Loucy (cell line): ENCODE measurements around the gene TLE5.
"Not testable (repeated sequence)": the region's sequence is repeated elsewhere in the genome, so short reads cannot be mapped to it uniquely, and the experiment has no call there.

Experiments used
- H2AFZ ChIP-seq: fragments of 200-600 bp; sonication (generic); 2 replicates; pipeline ENCODE4 v1.6.0; 2016; ENCODE audit warnings: antibody characterized with exemption, mild to moderate bottlenecking, low read length, moderate library complexity
- H3F3A ChIP-seq: fragments of 200-600 bp; 2 replicates; pipeline ENCODE4 v1.6.0; 2016; ENCODE audit warnings: antibody characterized with exemption, low read depth, mild to moderate bottlenecking
- H3K27me3 ChIP-seq: fragments of 200-600 bp; sonication (generic); 2 replicates; pipeline ENCODE4 v1.6.1; 2014; ENCODE audit warnings: low read length, mild to moderate bottlenecking; ENCODE audit not compliant: insufficient read depth, poor library complexity, severe bottlenecking
- H3K36me3 ChIP-seq: fragments of 200-600 bp; sonication (generic); 2 replicates; pipeline ENCODE4 v1.6.1; 2016; ENCODE audit warnings: low read length; ENCODE audit not compliant: insufficient read depth
- H3K4me1 ChIP-seq: fragments of 200-600 bp; sonication (generic); 2 replicates; pipeline ENCODE4 v1.5.1; 2014; ENCODE audit warnings: low read length, mild to moderate bottlenecking; ENCODE audit not compliant: insufficient read depth, poor library complexity, severe bottlenecking
- H3K4me2 ChIP-seq: fragments of 200-600 bp; sonication (generic); 2 replicates; pipeline ENCODE4 v1.6.0; 2014; ENCODE audit warnings: antibody characterized with exemption, low read length, low read depth, mild to moderate bottlenecking; ENCODE audit not compliant: poor library complexity, severe bottlenecking
- H3K4me3 ChIP-seq: fragments of 200-600 bp; sonication (generic); 2 replicates; pipeline ENCODE4 v1.5.1; 2014; ENCODE audit warnings: low read length, mild to moderate bottlenecking, mixed read lengths; ENCODE audit not compliant: poor library complexity, severe bottlenecking
- H3K79me2 ChIP-seq: fragments of 200-600 bp; sonication (generic); 2 replicates; pipeline ENCODE4 v1.6.1; 2014; ENCODE audit warnings: low read length; ENCODE audit not compliant: insufficient read depth
- H3K9ac ChIP-seq: fragments of 200-600 bp; sonication (generic); 2 replicates; pipeline ENCODE4 v1.6.0; 2014; ENCODE audit warnings: mild to moderate bottlenecking, low read depth, low read length, moderate library complexity; ENCODE audit not compliant: poor library complexity, severe bottlenecking
- H3K9me2 ChIP-seq: fragments of 200-600 bp; sonication (generic); replicated peaks from 2 replicates; pipeline ENCODE4 v1.6.1; 2016; ENCODE audit warnings: low read depth, low read length, mixed read lengths
- H3K9me3 ChIP-seq: fragments of 200-600 bp; sonication (generic); 2 replicates; pipeline ENCODE4 v1.6.1; 2014; ENCODE audit warnings: mild to moderate bottlenecking, antibody characterized with exemption, low read length, low read depth; ENCODE audit not compliant: insufficient read depth
- H4K20me1 ChIP-seq: fragments of 200-600 bp; sonication (generic); 2 replicates; pipeline ENCODE4 v1.6.0; 2014; ENCODE audit warnings: antibody characterized with exemption, low read length, mild to moderate bottlenecking; ENCODE audit not compliant: insufficient read depth, poor library complexity, severe bottlenecking
- CTCF ChIP-seq: fragments of 200-600 bp; sonication (generic); conservative IDR thresholded peaks from 2 replicates; pipeline ENCODE4 v1.5.1; 2014; ENCODE audit warnings: mild to moderate bottlenecking, antibody characterized with exemption, low read length
- EZH2phosphoT487 ChIP-seq: fragments of 200-600 bp; IDR thresholded peaks from 2 replicates; pipeline ENCODE4 v1.6.1; 2018; ENCODE audit warnings: antibody characterized with exemption, mild to moderate bottlenecking, moderate library complexity, borderline replicate concordance

The TLE5 gene

GRCh38 chr19:3014135-3014534 lies 48.2 kb downstream of the TLE5 start:
- H3K9ac ChIP-seq = no peak overlapping the region
- H3K4me2 ChIP-seq = no peak overlapping the region
- H2AFZ ChIP-seq = no peak overlapping the region
- TF ChIP-seq CTCF (no peak), EZH2phosphoT487 (no peak)
- H3F3A ChIP-seq = no peaks in the 10 kb centered on the region
- H3K9me2 ChIP-seq = no peaks in the 10 kb centered on the region
- no peaks in the 10 kb centered on the region for H3K36me3 ChIP-seq
- no peaks in the 10 kb centered on the region for H3K4me1 ChIP-seq
- H3K79me2 ChIP-seq = no peaks in the 10 kb centered on the region
- H3K4me3 ChIP-seq = no peak overlapping the region
- no peaks in the 10 kb centered on the region for H3K27me3 ChIP-seq
- H3K9me3 ChIP-seq = no peaks in the 10 kb centered on the region
- no peaks in the 10 kb centered on the region for H4K20me1 ChIP-seq

GRCh38 chr19:3013263-3013725 lies 49.0 kb downstream of the TLE5 start:
- Histone ChIP-seq H3K4me3 (no peak overlapping the region), H3K79me2 (no peaks in the 10 kb centered on the region), H3K27me3 (no peaks in the 10 kb centered on the region), H4K20me1 (no peaks in the 10 kb centered on the region), H3K9me3 (no peaks in the 10 kb centered on the region), H3K9me2 (no peaks in the 10 kb centered on the region), H3K4me2 (no peak overlapping the region), H3K36me3 (no peaks in the 10 kb centered on the region), H3K9ac (no peak overlapping the region), H3K4me1 (no peaks in the 10 kb centered on the region), H2AFZ (no peak overlapping the region), H3F3A (no peaks in the 10 kb centered on the region)
- no peak for TF ChIP-seq CTCF
- TF ChIP-seq EZH2phosphoT487 = no peak

GRCh38 chr19:3012621-3013262 lies 49.6 kb downstream of the TLE5 start:
- TF ChIP-seq CTCF (no peak), EZH2phosphoT487 (no peak)
- no peaks in the 10 kb centered on the region for H4K20me1 ChIP-seq
- no peaks in the 10 kb centered on the region for H3K36me3 ChIP-seq
- H3K27me3 ChIP-seq = no peaks in the 10 kb centered on the region
- no peaks in the 10 kb centered on the region for H3K9me3 ChIP-seq
- H3K79me2 ChIP-seq = no peaks in the 10 kb centered on the region
- H3F3A ChIP-seq = no peaks in the 10 kb centered on the region
- H3K4me3 ChIP-seq = no peak overlapping the region
- no peaks in the 10 kb centered on the region for H3K9me2 ChIP-seq
- H3K9ac ChIP-seq = no peak overlapping the region
- no peak overlapping the region for H3K4me2 ChIP-seq
- no peaks in the 10 kb centered on the region for H3K4me1 ChIP-seq
- no peak overlapping the region for H2AFZ ChIP-seq

GRCh38 chr19:3012059-3012458 lies 50.2 kb downstream of the TLE5 start:
- H2AFZ ChIP-seq, H3K9me2 ChIP-seq, H3K36me3 ChIP-seq, H3K4me1 ChIP-seq, H3K9ac ChIP-seq, H3K79me2 ChIP-seq, H3K27me3 ChIP-seq, H4K20me1 ChIP-seq, H3K4me3 ChIP-seq, H3K4me2 ChIP-seq, H3F3A ChIP-seq, H3K9me3 ChIP-seq: not testable (repeated sequence)
